GM12878 (cell line): Measurements from ENCODE around the gene AGGF1. TPM values are rescaled to one million over a fixed set of nuclear protein-coding genes. Genes with fewer than 3 reads are reported as not detected.
A peak's percentile ranks its signal among the peaks of the same experiment; 100 is the strongest.

Source experiments
- ATAC-seq: fragments of 200-7000 bp; cut with Tn5 transposase; 3 replicates; pipeline ENCODE4 v1.9.1; 2020; ENCODE audit warnings: mild to moderate bottlenecking, moderate library complexity
- BruUV-seq: library from RNA; stranded (reverse); fragments of 400-500 nt; replicated peaks from 2 replicates; lab custom pipeline; 2021; lab: Mats Ljungman, UMichigan
- CTCF ChIA-PET: fragments of 300-600 bp; sonication (Branson Sonifier 250); formaldehyde crosslinking; extraction: SDS; loops from one replicate; lab custom pipeline; 2021; ENCODE audit warnings: inconsistent platforms; lab: Yijun Ruan, JAX
- POLR2A ChIA-PET: fragments of 350-600 bp; formaldehyde crosslinking; extraction: SDS; loops from one replicate; lab custom pipeline; 2021; ENCODE audit warnings: inconsistent platforms; lab: Charles Lee
- RAD21 ChIA-PET: fragments of 300-600 bp; sonication (Branson Sonifier 250); formaldehyde crosslinking; loops from one replicate; lab custom pipeline; 2023; ENCODE audit warnings: antibody characterized with exemption; ENCODE audit not compliant: unreplicated experiment; lab: Charles Lee
- SMC1A ChIA-PET: fragments of 300-600 bp; sonication (Branson Sonifier 250); formaldehyde crosslinking; loops from one replicate; lab custom pipeline; 2023; ENCODE audit not compliant: unreplicated experiment, uncharacterized antibody; lab: Charles Lee
- DNase-seq: peaks from one replicate; pipeline ENCODE4 v3.0.0-alpha.2; 2011; ENCODE audit warnings: low read depth, low spot score
- FAIRE-seq: peaks from 3 replicates; lab custom pipeline; 2011; peaks lifted over from hg19 to GRCh38; lab: Jason Lieb, UNC
- H2AFZ ChIP-seq: 2 replicates; pipeline ENCODE4 v1.6.0; 2011; ENCODE audit warnings: low read depth, low read length, control low read depth; ENCODE audit not compliant: control insufficient read depth
- H3K27ac ChIP-seq: 2 replicates; pipeline ENCODE4 v1.5.1; 2011; ENCODE audit warnings: control low read depth; ENCODE audit not compliant: control insufficient read depth, insufficient read depth
- H3K27me3 ChIP-seq, 2 experiments: replicated peaks in 1 of 2; 2 replicates each; pipeline versions ENCODE4 v1.6.0 to v1.6.1; 2011; ENCODE audit warnings: low read length in 1 of 2; ENCODE audit not compliant: control insufficient read depth in 2 of 2, insufficient read depth in 2 of 2
- H3K36me3 ChIP-seq, 2 experiments: 2 replicates each; pipeline ENCODE4 v1.5.1; 2011; ENCODE audit warnings: low read length in 1 of 2; ENCODE audit not compliant: control insufficient read depth in 2 of 2, insufficient read depth in 2 of 2
- H3K4me1 ChIP-seq: 2 replicates; pipeline ENCODE4 v1.6.1; 2011; ENCODE audit warnings: mild to moderate bottlenecking, low read length, moderate library complexity, mixed read lengths; ENCODE audit not compliant: control insufficient read depth, insufficient read depth
- H3K4me2 ChIP-seq: 2 replicates; pipeline ENCODE4 v1.6.0; 2011; ENCODE audit warnings: control low read depth; ENCODE audit not compliant: control insufficient read depth, insufficient read depth
- H3K4me3 ChIP-seq: fragments of 200-600 bp; sonication (generic); 2 replicates; pipeline ENCODE4 v1.5.1; 2016
- H3K79me2 ChIP-seq: 2 replicates; pipeline ENCODE4 v1.6.0; 2011; ENCODE audit warnings: low read length; ENCODE audit not compliant: control insufficient read depth, insufficient read depth
- H3K9ac ChIP-seq: 2 replicates; pipeline ENCODE4 v1.8.0; 2011; ENCODE audit warnings: low read length, control low read depth, mixed read lengths; ENCODE audit not compliant: control insufficient read depth, insufficient read depth
- H3K9me3 ChIP-seq: replicated peaks from 3 replicates; pipeline ENCODE4 v1.5.1; 2011; ENCODE audit warnings: mild to moderate bottlenecking, low read length; ENCODE audit not compliant: control insufficient read depth, insufficient read depth
- H4K20me1 ChIP-seq: 2 replicates; pipeline ENCODE4 v1.6.0; 2011; ENCODE audit not compliant: control insufficient read depth, insufficient read depth
- ATF7 ChIP-seq: fragments of 450-650 bp; IDR thresholded peaks from 2 replicates; pipeline ENCODE4 v1.6.1; 2016; ENCODE audit warnings: low read depth, mild to moderate bottlenecking
- CBX5 ChIP-seq: sonication (generic); IDR thresholded peaks from 2 replicates; pipeline ENCODE4 v1.6.1; 2016; ENCODE audit warnings: low read depth, moderate library complexity, mild to moderate bottlenecking, inconsistent platforms
- CHD4 ChIP-seq: fragments of 200-600 bp; sonication (generic); IDR thresholded peaks from 2 replicates; pipeline ENCODE4 v1.6.1; 2016; ENCODE audit warnings: mild to moderate bottlenecking
- E2F8 ChIP-seq: fragments of 450-650 bp; IDR thresholded peaks from 2 replicates; pipeline ENCODE4 v1.6.1; 2018; ENCODE audit warnings: mild to moderate bottlenecking, low read depth, moderate library complexity; ENCODE audit not compliant: partially characterized antibody
- EGR1 ChIP-seq, 2 experiments: IDR thresholded peaks; 1 replicate in 1 of 2; 2 replicates in 1 of 2; pipeline ENCODE4 v1.6.1; 2011 to 2012; ENCODE audit warnings: low read depth in 2 of 2, low read length in 2 of 2, borderline replicate concordance in 1 of 2, mild to moderate bottlenecking in 1 of 2, moderate library complexity in 1 of 2
- EZH2 ChIP-seq: IDR thresholded peaks from 2 replicates; pipeline ENCODE4 v1.6.1; 2012; ENCODE audit warnings: low read depth, mild to moderate bottlenecking, control low read depth, inconsistent platforms, low read length, borderline replicate concordance; ENCODE audit not compliant: control insufficient read depth
- FOXK2 ChIP-seq: fragments of 450-650 bp; IDR thresholded peaks from 2 replicates; pipeline ENCODE4 v1.6.1; 2017; ENCODE audit warnings: mild to moderate bottlenecking, moderate library complexity
- IKZF1 ChIP-seq: fragments of 450-650 bp; conservative IDR thresholded peaks from 2 replicates; pipeline ENCODE4 v1.6.1; 2017; ENCODE audit warnings: antibody characterized with exemption, mild to moderate bottlenecking
- KLF5 ChIP-seq: fragments of 450-650 bp; IDR thresholded peaks from 2 replicates; pipeline ENCODE4 v1.6.1; 2014; ENCODE audit warnings: mild to moderate bottlenecking; ENCODE audit not compliant: partially characterized antibody
- LARP7 ChIP-seq: fragments of 450-650 bp; IDR thresholded peaks from 2 replicates; pipeline ENCODE4 v1.6.1; 2017; ENCODE audit warnings: mild to moderate bottlenecking
- MTA2 ChIP-seq: fragments of 450-650 bp; IDR thresholded peaks from 2 replicates; pipeline ENCODE4 v1.6.1; 2016; ENCODE audit warnings: low read depth, mild to moderate bottlenecking, moderate library complexity
- NR2C1 ChIP-seq: fragments of 450-650 bp; IDR thresholded peaks from 2 replicates; pipeline ENCODE4 v1.6.1; 2017; ENCODE audit warnings: antibody characterized with exemption, mild to moderate bottlenecking, moderate library complexity
- NR2F1 ChIP-seq: fragments of 450-650 bp; conservative IDR thresholded peaks from 2 replicates; pipeline ENCODE4 v1.6.1; 2017; ENCODE audit warnings: mild to moderate bottlenecking
- POU2F2 ChIP-seq: IDR thresholded peaks from 3 replicates; pipeline ENCODE4 v1.6.1; 2011; ENCODE audit warnings: low read depth, mild to moderate bottlenecking, low read length, borderline replicate concordance
- RELA ChIP-seq: fragments of 450-650 bp; IDR thresholded peaks from 2 replicates; pipeline ENCODE4 v1.8.0; 2014; ENCODE audit warnings: borderline replicate concordance; ENCODE audit not compliant: partially characterized antibody
- SMARCA5 ChIP-seq: fragments of 450-650 bp; IDR thresholded peaks from 2 replicates; pipeline ENCODE4 v1.6.1; 2017; ENCODE audit warnings: mild to moderate bottlenecking
- STAT1 ChIP-seq: fragments of 450-650 bp; conservative IDR thresholded peaks from 2 replicates; pipeline ENCODE4 v1.6.1; 2014; ENCODE audit warnings: antibody characterized with exemption, mild to moderate bottlenecking
- SUPT20H ChIP-seq: IDR thresholded peaks from 2 replicates; pipeline ENCODE4 v1.6.1; 2011; ENCODE audit warnings: low read depth, mild to moderate bottlenecking, low read length, moderate library complexity, borderline replicate concordance; ENCODE audit not compliant: control insufficient read depth
- SUZ12 ChIP-seq: fragments of 200-600 bp; sonication (generic); IDR thresholded peaks from one replicate; pipeline ENCODE4 v1.6.1; 2018; ENCODE audit warnings: antibody characterized with exemption, mild to moderate bottlenecking; ENCODE audit not compliant: unreplicated experiment
- TCF7 ChIP-seq: IDR thresholded peaks from 2 replicates; pipeline ENCODE4 v1.6.1; 2014; ENCODE audit warnings: antibody characterized with exemption, borderline replicate concordance
- ZBED1 ChIP-seq: IDR thresholded peaks from 2 replicates; pipeline ENCODE4 v1.6.1; 2016; ENCODE audit warnings: borderline replicate concordance
- ZBTB33 ChIP-seq: fragments of 450-650 bp; IDR thresholded peaks from 2 replicates; pipeline ENCODE4 v1.6.1; 2017; ENCODE audit warnings: mild to moderate bottlenecking
- WGBS: methylation state at CpG from one replicate; pipeline ENCODE4 v1.1.6; 2016; ENCODE audit warnings: low lambda C conversion rate; ENCODE audit not compliant: insufficient replicate concordance, insufficient coverage; ENCODE audit errors: missing lambda C conversion rate; 5-methylcytosine and 5-hydroxymethylcytosine counted together
- in situ Hi-C: fragments of 300-500 bp; cut with MboI; formaldehyde crosslinking; loops from 9 replicates; pipeline ENCODE4 v1.14.3; 2018; ENCODE audit warnings: mixed read lengths
- intact Hi-C: fragments of 100-400 bp; cut with micrococcal nuclease; formaldehyde crosslinking; loops from one replicate; pipeline ENCODE4 v1.14.2; 2022; ENCODE audit not compliant: unreplicated experiment
- polyA plus RNA-seq, 11 experiments: library from polyadenylated mRNA; depleted of rRNA in 4 of 11; unstranded in 6 of 11; stranded (reverse) in 5 of 11; fragments of >200 nt; fragmentation: Nextera tagmentation in 4 of 11; fragmentation: Illumina TruSeq in 1 of 11; extraction: Ambion mirVana in 4 of 11; extraction: Trizol in 1 of 11; gene quantifications; 1 replicate in 1 of 11; 2 replicates in 10 of 11; pipeline versions ENCODE4 v1.2.1 to v1.2.3, GENCODE V29; 2011 to 2016; ENCODE audit warnings: inconsistent platforms in 2 of 11, missing spikeins in 2 of 11, low read depth in 1 of 11
- total RNA-seq, 4 experiments: library from RNA; depleted of rRNA in 3 of 4; stranded (reverse); fragments of >200 nt in 3 of 4; fragmentation: Illumina TruSeq in 1 of 4; extraction: Trizol in 1 of 4; gene quantifications; 2 replicates each; pipeline versions ENCODE4 v1.2.1 to v1.2.3, GENCODE V29; 2013 to 2021

Gene AGGF1
- total and polyA plus RNA-seq, 10 of the 15 experiments (the other 5 are each of a cell fraction or from before 2014, with no cell fraction given), result 7.3 to 43.4 (median 20.2) TPM

GRCh38 chr5:77032635-77033034 lies 2.4 kb downstream of the AGGF1 start (continued):
- TF ChIP-seq TCF7, result no peak
- TF ChIP-seq EGR1 (IDR thresholded peaks at IDR 0.05; ENCODE audit: borderline replicate concordance in 1 of 2, low read depth in 2 of 2, low read length in 2 of 2), result no peak

- ATAC-seq (no peak), DNase-seq (no peak), FAIRE-seq (no peak)
- no peaks in the 10 kb centered on the region for H4K20me1 ChIP-seq
- no TSS peak for BruUV-seq
- ChIA-PET RAD21 (no interaction called here), SMC1A (no interaction called here), CTCF (interaction anchor here (1.2 kb wide), 2 partner anchors 50 to 107 kb away, joined by 3 to 4 read pairs; no protein-coding TSS in a partner anchor), POLR2A (no interaction called here)
- H3K4me3 ChIP-seq, result no peak overlapping the region
- intact Hi-C loops (no loop called here), in situ Hi-C loops (no loop called here)
- peaks cover 20% of the 10 kb centered on the region for H3K79me2 ChIP-seq
- WGBS, result 92% methylated on average over 5 of the region's 5 CpGs
- 0 out of 2 replicates have a peak overlapping the region, but pooled peaks have one; percentile 42 for H3K4me2 ChIP-seq
- H2AFZ ChIP-seq, result no peak overlapping the region
- TF ChIP-seq SMARCA5 (no peak), IKZF1 (no peak), EZH2 (no peak), POU2F2 (no peak), ATF7 (no peak), E2F8 (no peak), CHD4 (no peak), LARP7 (no peak), MTA2 (no peak), RELA (no peak), NR2C1 (no peak), CBX5 (no peak), NR2F1 (no peak), FOXK2 (no peak), ZBED1 (no peak), STAT1 (no peak), KLF5 (no peak), ZBTB33 (no peak), SUZ12 (no peak), SUPT20H (no peak)
- no peak overlapping the region for H3K9ac ChIP-seq
- peaks cover 0 to 4% of the 10 kb centered on the region in 2 experiments; a peak in 2 of 4 replicates for H3K36me3 ChIP-seq
- no peaks in the 10 kb centered on the region for H3K4me1 ChIP-seq
- no peak overlapping the region for H3K27ac ChIP-seq
- H3K9me3 ChIP-seq, result peaks cover 11% of the 10 kb centered on the region; the same call in 2 of the 3 replicates
- H3K27me3 ChIP-seq, result no peaks in the 10 kb centered on the region
Measured at GRCh38 chr5:77033338-77033737, 3.1 kb downstream of the AGGF1 start.
